GM12874 (cell line): ENCODE data around the gene TPGS1.

ENCODE experiments used
- CTCF ChIP-seq: IDR thresholded peaks from 2 replicates; pipeline ENCODE4 v1.5.1; 2011; ENCODE audit warnings: low read depth, mild to moderate bottlenecking, control low read depth, low read length, moderate library complexity; ENCODE audit not compliant: insufficient read depth

TPGS1 gene

GRCh38 chr19:547117-547516 is 39.8 kb downstream of the TPGS1 start:
- no peak for TF ChIP-seq CTCF

- TF ChIP-seq CTCF, result no peak
Observed at GRCh38 chr19:547836-548720, 40.8 kb downstream of the TPGS1 start.

GRCh38 chr19:548886-549830 is 41.9 kb downstream of the TPGS1 start:
- no peak for TF ChIP-seq CTCF

GRCh38 chr19:554817-555216 is 47.5 kb downstream of the TPGS1 start:
- TF ChIP-seq CTCF, result no peak

GRCh38 chr19:555474-555808 is 48.1 kb downstream of the TPGS1 start:
- no peak for TF ChIP-seq CTCF

- no peak for TF ChIP-seq CTCF
Observed at GRCh38 chr19:556611-557382, 49.5 kb downstream of the TPGS1 start.
